Posterior cingulate gyrus (tissue), 11 donors: ENCODE measurements around the gene CCND3.

ENCODE experiments used
- DNase-seq, 10 donors: peaks; one replicate each; pipeline versions ENCODE4 v3.0.0 to v3.0.0-alpha.2; 2020 to 2021; ENCODE audit warnings: mixed read lengths in 3 of 10
- intact Hi-C: fragments of 100-400 bp; cut with DNase I; formaldehyde crosslinking; loops from one replicate; pipeline ENCODE4 v1.15.1; 2023

Gene CCND3

GRCh38 chr6:41929924-41930323, 11.7 kb downstream of the CCND3 start:
- intact Hi-C loops, result loop anchor here (5.0 kb wide), 1 partner anchor 33 kb away; the partner anchor contains the start of gene USP49
- no peak for DNase-seq

- no peak for DNase-seq
- intact Hi-C loops, result no loop called here
Observed at GRCh38 chr6:41927253-41927652, 14.4 kb downstream of the CCND3 start.

- DNase-seq, result no peak
- intact Hi-C loops, result loop anchor here (5.0 kb wide), 1 partner anchor 295 kb away; the partner anchor contains the start of gene MRPS10
Observed at GRCh38 chr6:41922154-41922553, 19.5 kb downstream of the CCND3 start.

GRCh38 chr6:41921712-41921998, 20.0 kb downstream of the CCND3 start:
- intact Hi-C loops, result loop anchor here (1.0 to 5.0 kb wide), 2 partner anchors 134 to 296 kb away; partner anchors contain the start of genes MRPS10 and TOMM6
- DNase-seq, result peak in 2 of 10 donors; percentile 17 to 72

- intact Hi-C loops, result loop anchor here (1.0 to 5.0 kb wide), 2 partner anchors 134 to 296 kb away; partner anchors contain the start of genes MRPS10 and TOMM6
- peak; percentile 91 to 99 (median 96) for DNase-seq
Observed at GRCh38 chr6:41920921-41921711, 20.5 kb downstream of the CCND3 start, which contains the start of the genes BYSL and MED20. BYSL (plus strand) TSS chr6:41921499; CDS start chr6:41921563, 64 bp downstream. MED20 (minus strand) TSS chr6:41921139; CDS start chr6:41921018, 121 bp downstream.

GRCh38 chr6:41917528-41917927, 24.1 kb downstream of the CCND3 start:
- intact Hi-C loops, result no loop called here
- no peak for DNase-seq

- intact Hi-C loops, result no loop called here
- no peak for DNase-seq
Observed at GRCh38 chr6:41914869-41915530, 26.6 kb downstream of the CCND3 start.

- intact Hi-C loops, result no loop called here
- DNase-seq, result no peak
Observed at GRCh38 chr6:41914343-41914742, 27.3 kb downstream of the CCND3 start.

- no peak for DNase-seq
- intact Hi-C loops, result no loop called here
Observed at GRCh38 chr6:41909727-41910126, 31.9 kb downstream of the CCND3 start.

- intact Hi-C loops, result no loop called here
- DNase-seq, result no peak
Observed at GRCh38 chr6:41901882-41902519, 39.6 kb downstream of the CCND3 start.

- no peak for DNase-seq
- intact Hi-C loops, result no loop called here
Observed at GRCh38 chr6:41900861-41901260, 40.7 kb downstream of the CCND3 start.

GRCh38 chr6:41896281-41896680, 45.3 kb downstream of the CCND3 start:
- DNase-seq, result no peak

GRCh38 chr6:41895300-41896233, 46.0 kb downstream of the CCND3 start, which contains the start of gene USP49:
USP49 (minus strand) TSS chr6:41895375; CDS start chr6:41806983, 88,392 bp downstream.
- intact Hi-C loops, result loop anchor here (5.0 to 10.0 kb wide), 2 partner anchors 37 to 111 kb away; partner anchors contain the start of genes PRICKLE4 and TOMM6
- peak; percentile 78 to 98 (median 87) for DNase-seq

More at GRCh38 chr6:41896281-41896680, 45.3 kb downstream of the CCND3 start:
- intact Hi-C loops, result loop anchor here (5.0 to 10.0 kb wide), 2 partner anchors 36 to 111 kb away; partner anchors contain the start of genes PRICKLE4 and TOMM6

- intact Hi-C loops, result loop anchor here (5.0 to 10.0 kb wide), 2 partner anchors 38 to 110 kb away; partner anchors contain the start of genes PRICKLE4 and TOMM6
- peak in 2 of 10 donors; percentile 3 to 74 for DNase-seq
Observed at GRCh38 chr6:41894366-41895299, 47.0 kb downstream of the CCND3 start.

- DNase-seq, result no peak
- intact Hi-C loops, result loop anchor here (10.0 kb wide), 1 partner anchor 108 kb away; the partner anchor contains the start of genes PRICKLE4 and TOMM6
Observed at GRCh38 chr6:41892921-41893564, 48.6 kb downstream of the CCND3 start.

GRCh38 chr6:41887331-41887751, 54.3 kb downstream of the CCND3 start:
- intact Hi-C loops, result no loop called here
- DNase-seq, result no peak

GRCh38 chr6:41885930-41886329, 55.7 kb downstream of the CCND3 start:
- no peak for DNase-seq
- intact Hi-C loops, result no loop called here

- intact Hi-C loops, result no loop called here
- no peak for DNase-seq
Observed at GRCh38 chr6:41884957-41885356, 56.7 kb downstream of the CCND3 start.
